ENCODE results near the gene CDON.

Gene CDON

GRCh38 chr11:126048197-126048596, 14.5 kb downstream of the CDON start:
- H3K4me3 ChIP-seq (ENCODE audit: low read depth, low read length): no peak overlapping the region
- no peak for DNase-seq (ENCODE audit: low read depth)
- no peak for TF ChIP-seq CTCF (IDR thresholded peaks at IDR 0.05; ENCODE audit: control insufficient read depth, extremely low read depth, insufficient read depth)

- no peak for TF ChIP-seq CTCF (IDR thresholded peaks at IDR 0.05; ENCODE audit: control insufficient read depth, extremely low read depth, insufficient read depth)
- no peak for DNase-seq (ENCODE audit: low read depth)
- H3K4me3 ChIP-seq (ENCODE audit: low read depth, low read length): no peak overlapping the region
These were observed 16.0 kb downstream of the CDON start for GRCh38 chr11:126046570-126047195.

- no peak overlapping the region for H3K4me3 ChIP-seq (ENCODE audit: low read depth, low read length)
- TF ChIP-seq CTCF (IDR thresholded peaks at IDR 0.05; ENCODE audit: control insufficient read depth, extremely low read depth, insufficient read depth): no peak
- DNase-seq (ENCODE audit: low read depth): no peak
These were observed 23.0 kb downstream of the CDON start for GRCh38 chr11:126039485-126040271.

GRCh38 chr11:126035718-126036117, 26.9 kb downstream of the CDON start:
- TF ChIP-seq CTCF (IDR thresholded peaks at IDR 0.05; ENCODE audit: control insufficient read depth, extremely low read depth, insufficient read depth): no peak
- H3K4me3 ChIP-seq (ENCODE audit: low read depth, low read length): no peak overlapping the region

GRCh38 chr11:126034933-126035425, 27.7 kb downstream of the CDON start:
- no peak overlapping the region for H3K4me3 ChIP-seq (ENCODE audit: low read depth, low read length)
- no peak for TF ChIP-seq CTCF (IDR thresholded peaks at IDR 0.05; ENCODE audit: control insufficient read depth, extremely low read depth, insufficient read depth)
- DNase-seq (ENCODE audit: low read depth): no peak

More at GRCh38 chr11:126035718-126036117, 26.9 kb downstream of the CDON start:
- no peak for DNase-seq (ENCODE audit: low read depth)

GRCh38 chr11:126034039-126034932, 28.4 kb downstream of the CDON start:
- no peak overlapping the region for H3K4me3 ChIP-seq (ENCODE audit: low read depth, low read length)
- DNase-seq (ENCODE audit: low read depth): no peak
- TF ChIP-seq CTCF (IDR thresholded peaks at IDR 0.05; ENCODE audit: control insufficient read depth, extremely low read depth, insufficient read depth): no peak

Measured in LNCaP clone FGC (cell line).